ENCODE data around the gene INCENP.

The INCENP gene

GRCh38 chr11:62152245-62153086 is 28.7 kb downstream of the INCENP start:
- TF ChIP-seq CTCF (IDR thresholded peaks at IDR 0.05; ENCODE audit: borderline replicate concordance, insufficient read depth, low read depth, low read length), result no peak
- H3K4me3 ChIP-seq (ENCODE audit: low read depth, low read length), result no peak overlapping the region

GRCh38 chr11:62153087-62153395 is 29.2 kb downstream of the INCENP start:
- H3K4me3 ChIP-seq (ENCODE audit: low read depth, low read length), result no peak overlapping the region
- no peak for TF ChIP-seq CTCF (IDR thresholded peaks at IDR 0.05; ENCODE audit: borderline replicate concordance, insufficient read depth, low read depth, low read length)

GRCh38 chr11:62153617-62154016 is 29.8 kb downstream of the INCENP start:
- no peak for TF ChIP-seq CTCF (IDR thresholded peaks at IDR 0.05; ENCODE audit: borderline replicate concordance, insufficient read depth, low read depth, low read length)
- H3K4me3 ChIP-seq (ENCODE audit: low read depth, low read length), result no peak overlapping the region

- H3K4me3 ChIP-seq (ENCODE audit: low read depth, low read length), result no peak overlapping the region
- no peak for TF ChIP-seq CTCF (IDR thresholded peaks at IDR 0.05; ENCODE audit: borderline replicate concordance, insufficient read depth, low read depth, low read length)
These were observed 33.8 kb downstream of the INCENP start for GRCh38 chr11:62157603-62158002.

GRCh38 chr11:62166371-62166770 is 42.6 kb downstream of the INCENP start:
- no peak overlapping the region for H3K4me3 ChIP-seq (ENCODE audit: low read depth, low read length)
- no peak for TF ChIP-seq CTCF (IDR thresholded peaks at IDR 0.05; ENCODE audit: borderline replicate concordance, insufficient read depth, low read depth, low read length)

GRCh38 chr11:62169448-62169847 is 45.6 kb downstream of the INCENP start:
- H3K4me3 ChIP-seq (ENCODE audit: low read depth, low read length), result no peak overlapping the region
- TF ChIP-seq CTCF (IDR thresholded peaks at IDR 0.05; ENCODE audit: borderline replicate concordance, insufficient read depth, low read depth, low read length), result no peak

GRCh38 chr11:62169935-62170334 is 46.1 kb downstream of the INCENP start:
- TF ChIP-seq CTCF (IDR thresholded peaks at IDR 0.05; ENCODE audit: borderline replicate concordance, insufficient read depth, low read depth, low read length), result no peak
- H3K4me3 ChIP-seq (ENCODE audit: low read depth, low read length), result no peak overlapping the region
